Type B pancreatic cell (in vitro differentiated cells): ENCODE data around the gene KRTAP4-16. TPM values are rescaled to one million over a fixed set of nuclear protein-coding genes. Genes with fewer than 3 reads are reported as not detected.
"Not testable (repeated sequence)": the region's sequence is repeated elsewhere in the genome, so short reads cannot be mapped to it uniquely, and the experiment has no call there.

ENCODE experiments used
- DNase-seq: peaks from one replicate; pipeline ENCODE4 v3.0.0; 2021; ENCODE audit warnings: mixed read lengths; ENCODE audit not compliant: unreplicated experiment; ENCODE audit errors: extremely low spot score
- H3K27ac Mint-ChIP-seq: 2 replicates; pipeline ENCODE4 v1.8.0; 2021; ENCODE audit warnings: mild to moderate bottlenecking, mixed read lengths
- H3K27me3 Mint-ChIP-seq: 2 replicates; pipeline ENCODE4 v1.8.0; 2021; ENCODE audit warnings: mixed read lengths
- H3K36me3 Mint-ChIP-seq: 2 replicates; pipeline ENCODE4 v1.8.0; 2021; ENCODE audit warnings: mixed read lengths
- H3K4me1 Mint-ChIP-seq: one replicate; pipeline ENCODE4 v1.8.0; 2021; ENCODE audit warnings: mixed read lengths; ENCODE audit not compliant: unreplicated experiment
- H3K4me3 Mint-ChIP-seq: 2 replicates; pipeline ENCODE4 v1.8.0; 2021; ENCODE audit warnings: mild to moderate bottlenecking, mixed read lengths
- H3K9me3 Mint-ChIP-seq: 2 replicates; pipeline ENCODE4 v1.8.0; 2021; ENCODE audit warnings: mixed read lengths
- total RNA-seq: library from RNA; stranded (reverse); gene quantifications from 2 replicates; pipeline ENCODE4 v1.2.1, GENCODE V29; 2021; ENCODE audit warnings: low replicate concordance
- TF ChIP-seq, protein P1 (sequence below): fragments of 200-600 bp; sonication (generic); conservative IDR thresholded peaks from 2 replicates; pipeline ENCODE4 v1.5.0; 2021; ENCODE audit warnings: antibody characterized with exemption, mild to moderate bottlenecking

The KRTAP4-16 gene
- total RNA-seq, 1 donor from 2014 or later = not detected

DNA sequence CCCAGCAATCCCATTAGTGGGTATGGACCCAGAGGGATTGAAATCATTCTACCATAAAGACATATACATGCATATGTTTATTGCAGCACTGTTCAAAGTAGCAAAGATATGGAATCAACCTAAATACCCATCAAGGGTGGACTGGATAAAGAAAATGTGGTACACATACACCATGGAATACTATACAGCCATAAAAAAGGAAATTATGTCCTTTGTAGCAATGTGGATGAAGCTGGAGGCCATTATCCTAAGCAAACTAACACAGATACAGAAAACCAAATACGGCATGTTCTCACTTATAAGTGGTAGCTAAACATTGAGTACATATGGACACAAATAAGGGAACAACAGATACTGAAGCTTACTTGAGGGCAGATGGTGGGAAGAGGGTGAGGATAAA lies 44.5 kb downstream of the KRTAP4-16 start:
- Mint-ChIP-seq H3K4me1 (peaks cover 18% of the 10 kb centered on the region), H3K27ac (no peak overlapping the region), H3K27me3 (no peaks in the 10 kb centered on the region), H3K36me3 (no peaks in the 10 kb centered on the region), H3K4me3 (no peak overlapping the region), H3K9me3 (peaks cover 10% of the 10 kb centered on the region)
- TF ChIP-seq, protein P1, sequence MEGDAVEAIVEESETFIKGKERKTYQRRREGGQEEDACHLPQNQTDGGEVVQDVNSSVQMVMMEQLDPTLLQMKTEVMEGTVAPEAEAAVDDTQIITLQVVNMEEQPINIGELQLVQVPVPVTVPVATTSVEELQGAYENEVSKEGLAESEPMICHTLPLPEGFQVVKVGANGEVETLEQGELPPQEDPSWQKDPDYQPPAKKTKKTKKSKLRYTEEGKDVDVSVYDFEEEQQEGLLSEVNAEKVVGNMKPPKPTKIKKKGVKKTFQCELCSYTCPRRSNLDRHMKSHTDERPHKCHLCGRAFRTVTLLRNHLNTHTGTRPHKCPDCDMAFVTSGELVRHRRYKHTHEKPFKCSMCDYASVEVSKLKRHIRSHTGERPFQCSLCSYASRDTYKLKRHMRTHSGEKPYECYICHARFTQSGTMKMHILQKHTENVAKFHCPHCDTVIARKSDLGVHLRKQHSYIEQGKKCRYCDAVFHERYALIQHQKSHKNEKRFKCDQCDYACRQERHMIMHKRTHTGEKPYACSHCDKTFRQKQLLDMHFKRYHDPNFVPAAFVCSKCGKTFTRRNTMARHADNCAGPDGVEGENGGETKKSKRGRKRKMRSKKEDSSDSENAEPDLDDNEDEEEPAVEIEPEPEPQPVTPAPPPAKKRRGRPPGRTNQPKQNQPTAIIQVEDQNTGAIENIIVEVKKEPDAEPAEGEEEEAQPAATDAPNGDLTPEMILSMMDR = no peak
- no peak for DNase-seq

DNA sequence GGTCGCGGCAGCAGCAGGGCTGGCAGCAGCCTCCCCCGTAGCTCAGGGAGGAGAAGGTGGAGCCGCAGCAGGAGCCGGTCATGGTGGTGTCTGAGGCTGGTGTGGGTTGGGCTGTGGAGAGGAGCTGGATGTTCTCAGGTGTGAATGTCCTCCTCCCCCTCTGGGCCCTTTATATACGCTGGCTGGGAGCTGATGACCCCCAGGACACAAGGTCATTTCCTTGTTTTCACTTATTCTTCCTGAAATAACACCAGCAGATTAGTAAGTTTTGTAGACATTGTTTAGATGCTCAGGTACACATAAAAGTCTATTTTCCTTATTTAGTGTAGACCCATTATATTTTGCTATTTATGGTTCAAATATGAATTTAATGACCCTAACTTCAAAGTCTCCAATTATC lies 46.9 kb downstream of the KRTAP4-16 start, which contains the start of gene KRTAP2-2:
KRTAP2-2 (minus strand) TSS at position 101 of the 400 bp plus-strand sequence; CDS start at position 82, 19 bp downstream.
- not testable (repeated sequence) for H3K4me1 Mint-ChIP-seq, H3K27me3 Mint-ChIP-seq

DNA sequence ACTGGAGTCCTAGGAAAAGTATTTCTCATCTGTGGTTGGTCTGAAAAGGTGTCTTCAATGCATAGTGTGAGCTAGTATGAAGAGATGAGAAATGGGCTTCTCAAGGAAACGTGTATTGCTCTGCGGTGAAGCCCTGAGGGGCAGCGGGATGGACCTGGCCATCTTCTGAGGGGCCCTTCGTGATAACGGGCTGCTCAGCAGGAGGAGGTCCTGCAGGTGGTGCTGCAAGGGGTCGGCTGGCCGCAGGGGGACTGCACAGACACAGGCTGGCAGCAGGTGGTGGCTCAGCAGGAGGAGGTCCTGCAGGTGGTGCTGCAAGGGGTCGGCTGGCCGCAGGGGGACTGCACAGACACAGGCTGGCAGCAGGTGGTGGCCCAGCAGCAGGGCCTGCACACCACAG lies 47.5 kb downstream of the KRTAP4-16 start:
- H3K27ac Mint-ChIP-seq, H3K4me1 Mint-ChIP-seq, H3K36me3 Mint-ChIP-seq, DNase-seq, H3K27me3 Mint-ChIP-seq, H3K4me3 Mint-ChIP-seq: not testable (repeated sequence)
- peaks cover 11% of the 10 kb centered on the region for H3K9me3 Mint-ChIP-seq

More for the DNA sequence above, 46.9 kb downstream of the KRTAP4-16 start, which contains the start of gene KRTAP2-2:
- DNase-seq, H3K27ac Mint-ChIP-seq, H3K4me3 Mint-ChIP-seq, H3K36me3 Mint-ChIP-seq: not testable (repeated sequence)
- peaks cover 12% of the 10 kb centered on the region for H3K9me3 Mint-ChIP-seq

GRCh38 chr17:41054025-41054424 lies 48.0 kb downstream of the KRTAP4-16 start:
- peaks cover 2% of the 10 kb centered on the region for H3K4me1 Mint-ChIP-seq
- no peaks in the 10 kb centered on the region for H3K27me3 Mint-ChIP-seq
- DNase-seq = no peak
- no peak overlapping the region for H3K4me3 Mint-ChIP-seq
- TF ChIP-seq, protein P1 = no peak
- no peaks in the 10 kb centered on the region for H3K36me3 Mint-ChIP-seq
- H3K9me3 Mint-ChIP-seq = peaks cover 11% of the 10 kb centered on the region
- H3K27ac Mint-ChIP-seq = no peak overlapping the region

DNA sequence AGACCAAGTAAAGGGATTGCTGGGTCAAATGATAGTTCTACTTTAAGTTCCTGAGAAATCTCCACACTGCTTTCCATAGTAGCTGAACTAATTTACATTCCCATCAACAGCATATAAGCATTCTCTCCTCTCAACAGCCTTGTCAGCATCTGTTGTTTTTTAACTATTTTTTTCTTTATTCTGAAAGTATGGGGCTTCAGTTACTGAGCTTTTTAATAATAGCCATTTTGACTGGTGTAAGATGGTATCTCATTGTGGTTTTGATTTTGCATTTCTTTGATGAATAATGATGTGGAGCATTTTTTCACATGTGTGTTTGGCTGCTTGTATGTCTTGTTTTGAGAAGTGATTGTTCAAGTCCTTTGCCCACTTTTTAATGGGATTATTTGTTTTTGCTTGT lies 49.4 kb downstream of the KRTAP4-16 start:
- Mint-ChIP-seq H3K9me3 (peaks cover 11% of the 10 kb centered on the region), H3K27ac (no peak overlapping the region), H3K36me3 (no peaks in the 10 kb centered on the region), H3K27me3 (no peaks in the 10 kb centered on the region), H3K4me1 (peaks cover 11% of the 10 kb centered on the region), H3K4me3 (no peak overlapping the region)
- TF ChIP-seq, protein P1 = no peak
- DNase-seq = no peak

Other genes starting within 250 kb of the KRTAP4-16 start
- not detected in 2 replicates for gene KRT12, start 235.0 kb downstream of the KRTAP4-16 start, total RNA-seq
- gene KRT20, start 217.0 kb downstream of the KRTAP4-16 start, total RNA-seq = 13.0 and 41.9 TPM in 2 replicates
- gene KRT23, start 164.6 kb downstream of the KRTAP4-16 start, total RNA-seq = 49.7 and 464 TPM in 2 replicates
- 0.70 and 1.0 TPM in 2 replicates for gene KRT39, start 135.3 kb downstream of the KRTAP4-16 start, total RNA-seq
- 2.3 and 5.5 TPM in 2 replicates for gene KRT40, start 117.9 kb downstream of the KRTAP4-16 start, total RNA-seq
- gene KRTAP3-3, start 108.0 kb downstream of the KRTAP4-16 start, total RNA-seq = not detected in 2 replicates
- gene KRTAP3-2, start 102.3 kb downstream of the KRTAP4-16 start, total RNA-seq = not detected in 2 replicates
- gene KRTAP3-1, start 93.1 kb downstream of the KRTAP4-16 start, total RNA-seq = 1.7 TPM in 1 of 2 replicates, not detected in the other
- gene KRTAP1-5, start 75.0 kb downstream of the KRTAP4-16 start, total RNA-seq = not detected in 2 replicates
- gene KRTAP1-4, start 72.0 kb downstream of the KRTAP4-16 start, total RNA-seq = not detected in 2 replicates
- gene KRTAP1-3, start 67.3 kb downstream of the KRTAP4-16 start, total RNA-seq = not detected in 2 replicates
- not detected in 2 replicates for gene KRTAP1-1, start 60.8 kb downstream of the KRTAP4-16 start, total RNA-seq
- not detected in 2 replicates for gene KRTAP2-1, start 54.9 kb downstream of the KRTAP4-16 start, total RNA-seq
- gene KRTAP2-2, start 47.0 kb downstream of the KRTAP4-16 start, total RNA-seq = not detected in 2 replicates
- gene KRTAP2-3, start 42.1 kb downstream of the KRTAP4-16 start, total RNA-seq = 0.98 TPM in 1 of 2 replicates, not detected in the other
- gene KRTAP2-4, start 36.3 kb downstream of the KRTAP4-16 start, total RNA-seq = not detected in 2 replicates
- not detected in 2 replicates for gene KRTAP4-7, start 18.1 kb downstream of the KRTAP4-16 start, total RNA-seq
- not detected in 2 replicates for gene KRTAP4-8, start 4.1 kb downstream of the KRTAP4-16 start, total RNA-seq
- gene KRTAP4-9, start 3.2 kb upstream of the KRTAP4-16 start, total RNA-seq = not detected in 2 replicates
- gene KRTAP4-11, start 16.2 kb upstream of the KRTAP4-16 start, total RNA-seq = not detected in 2 replicates
- not detected in 2 replicates for gene KRTAP4-12, start 22.0 kb upstream of the KRTAP4-16 start, total RNA-seq
- gene KRTAP4-6, start 38.3 kb upstream of the KRTAP4-16 start, total RNA-seq = not detected in 2 replicates
- not detected in 2 replicates for gene KRTAP4-5, start 47.6 kb upstream of the KRTAP4-16 start, total RNA-seq
- gene KRTAP4-4, start 58.5 kb upstream of the KRTAP4-16 start, total RNA-seq = not detected in 2 replicates
- gene KRTAP4-3, start 66.0 kb upstream of the KRTAP4-16 start, total RNA-seq = not detected in 2 replicates
- not detected in 2 replicates for gene KRTAP4-2, start 76.0 kb upstream of the KRTAP4-16 start, total RNA-seq
- gene KRTAP4-1, start 82.7 kb upstream of the KRTAP4-16 start, total RNA-seq = not detected in 2 replicates
- gene KRTAP9-1, start 87.7 kb upstream of the KRTAP4-16 start, total RNA-seq = not detected in 2 replicates
- gene KRTAP9-2, start 124.4 kb upstream of the KRTAP4-16 start, total RNA-seq = not detected in 2 replicates
- gene KRTAP9-3, start 130.2 kb upstream of the KRTAP4-16 start, total RNA-seq = not detected in 2 replicates
- not detected in 2 replicates for gene KRTAP9-8, start 135.8 kb upstream of the KRTAP4-16 start, total RNA-seq
- gene KRTAP9-4, start 147.5 kb upstream of the KRTAP4-16 start, total RNA-seq = not detected in 2 replicates
- gene KRTAP9-9, start 153.2 kb upstream of the KRTAP4-16 start, total RNA-seq = not detected in 2 replicates
- not detected in 2 replicates for gene KRTAP9-6, start 163.2 kb upstream of the KRTAP4-16 start, total RNA-seq
- not detected in 2 replicates for gene KRTAP9-7, start 173.5 kb upstream of the KRTAP4-16 start, total RNA-seq
- not detected in 2 replicates for gene KRTAP29-1, start 200.6 kb upstream of the KRTAP4-16 start, total RNA-seq
- not detected in 2 replicates for gene KRTAP16-1, start 207.1 kb upstream of the KRTAP4-16 start, total RNA-seq
- not detected in 2 replicates for gene KRTAP17-1, start 213.5 kb upstream of the KRTAP4-16 start, total RNA-seq
- 0.24 and 1.9 TPM in 2 replicates for gene KRT33A, start 248.6 kb upstream of the KRTAP4-16 start, total RNA-seq